ENCODE measurements around the gene EIF4H.
"Not testable (repeated sequence)": the region's sequence is repeated elsewhere in the genome, so short reads cannot be mapped to it uniquely, and the experiment has no call there.

The EIF4H gene

GRCh38 chr7:74195139-74195860 lies 21.1 kb downstream of the EIF4H start:
- DNase-seq (ENCODE audit: low read depth); H3K4me3 ChIP-seq (ENCODE audit: low read depth, low read length): not testable (repeated sequence)

- DNase-seq (ENCODE audit: low read depth); H3K4me3 ChIP-seq (ENCODE audit: low read depth, low read length): not testable (repeated sequence)
These were observed 22.0 kb downstream of the EIF4H start for GRCh38 chr7:74195968-74196654.

DNA sequence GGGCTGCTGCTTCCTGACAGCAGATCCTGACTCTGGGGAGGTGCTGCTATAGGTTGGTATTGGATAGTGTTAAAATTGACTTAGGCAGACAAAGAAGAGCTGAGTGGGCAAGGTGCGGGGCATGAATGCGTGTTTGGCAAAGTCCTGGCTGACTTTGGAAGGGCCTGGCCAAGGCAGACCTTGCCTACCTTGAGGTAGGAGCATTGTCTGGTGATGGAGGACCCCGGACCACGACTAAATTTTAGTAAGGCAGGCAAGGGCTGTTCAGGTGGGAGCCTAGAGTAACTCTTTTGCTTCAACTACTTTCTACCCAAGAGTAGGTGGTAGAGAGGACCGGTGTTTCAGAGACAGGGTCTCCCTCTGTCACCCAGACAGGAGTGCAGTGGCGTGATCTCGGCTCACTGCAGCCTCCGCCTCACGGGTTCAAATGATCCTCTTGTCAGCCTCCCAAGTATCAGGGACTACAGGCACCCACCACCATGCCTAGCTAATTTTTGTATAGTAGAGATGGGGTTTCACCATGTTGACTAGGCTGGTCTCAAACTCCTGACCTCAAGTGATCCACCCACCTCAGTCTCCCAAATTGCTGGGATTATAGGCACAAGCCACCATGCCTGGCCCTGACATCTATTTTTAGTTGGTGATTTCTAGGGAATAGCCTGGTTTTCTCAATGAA lies 23.4 kb downstream of the EIF4H start:
- DNase-seq (ENCODE audit: low read depth): no peak
- no peak overlapping the region for H3K4me3 ChIP-seq (ENCODE audit: low read depth, low read length)

DNA sequence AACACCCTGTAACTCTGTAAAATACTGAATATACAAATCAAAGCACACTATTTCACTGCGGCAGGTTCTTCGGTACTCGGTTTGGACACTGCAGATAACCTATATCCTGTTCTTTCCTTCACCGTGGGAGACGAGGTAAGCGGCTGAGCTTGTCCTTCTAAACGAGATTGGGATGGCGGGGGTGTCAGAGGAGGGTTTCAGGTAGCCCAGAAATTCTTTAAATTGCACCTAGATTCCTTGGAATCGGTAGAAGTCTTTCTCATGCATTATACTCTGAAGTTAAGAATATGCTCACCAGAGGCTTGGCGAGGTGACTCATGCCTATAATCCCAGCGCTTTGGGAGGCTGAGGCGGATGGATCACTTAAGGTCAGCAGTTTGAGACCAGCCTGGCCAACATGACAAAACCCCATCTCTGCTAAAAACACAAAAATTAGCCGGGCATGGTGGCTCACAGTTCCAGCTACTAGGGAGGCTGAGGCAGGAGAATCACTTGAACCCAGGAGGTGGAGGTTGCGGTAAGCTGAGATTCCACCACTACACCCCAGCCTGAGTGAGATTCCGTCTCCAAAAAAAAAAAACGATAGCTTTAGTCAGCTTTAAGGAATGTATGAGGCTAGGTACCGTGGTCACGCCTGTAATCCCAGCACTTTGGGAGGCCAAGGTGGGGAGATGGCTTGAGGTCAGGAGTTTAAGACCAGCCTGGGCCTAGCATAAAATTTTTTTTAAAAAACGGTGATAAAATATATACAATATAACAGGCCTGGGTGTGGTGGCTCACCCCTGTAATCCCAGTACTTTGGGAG lies 25.6 kb downstream of the EIF4H start:
- no peak for DNase-seq (ENCODE audit: low read depth)
- no peak overlapping the region for H3K4me3 ChIP-seq (ENCODE audit: low read depth, low read length)

GRCh38 chr7:74202841-74203556 lies 28.8 kb downstream of the EIF4H start:
- no peak for DNase-seq (ENCODE audit: low read depth)

GRCh38 chr7:74203956-74204618 lies 29.9 kb downstream of the EIF4H start:
- H3K4me3 ChIP-seq (ENCODE audit: low read depth, low read length): no peak overlapping the region
- no peak for DNase-seq (ENCODE audit: low read depth)

More at GRCh38 chr7:74202841-74203556, 28.8 kb downstream of the EIF4H start:
- no peak overlapping the region for H3K4me3 ChIP-seq (ENCODE audit: low read depth, low read length)

GRCh38 chr7:74206052-74206451 lies 31.9 kb downstream of the EIF4H start:
- not testable (repeated sequence) for DNase-seq (ENCODE audit: low read depth); H3K4me3 ChIP-seq (ENCODE audit: low read depth, low read length)

DNA sequence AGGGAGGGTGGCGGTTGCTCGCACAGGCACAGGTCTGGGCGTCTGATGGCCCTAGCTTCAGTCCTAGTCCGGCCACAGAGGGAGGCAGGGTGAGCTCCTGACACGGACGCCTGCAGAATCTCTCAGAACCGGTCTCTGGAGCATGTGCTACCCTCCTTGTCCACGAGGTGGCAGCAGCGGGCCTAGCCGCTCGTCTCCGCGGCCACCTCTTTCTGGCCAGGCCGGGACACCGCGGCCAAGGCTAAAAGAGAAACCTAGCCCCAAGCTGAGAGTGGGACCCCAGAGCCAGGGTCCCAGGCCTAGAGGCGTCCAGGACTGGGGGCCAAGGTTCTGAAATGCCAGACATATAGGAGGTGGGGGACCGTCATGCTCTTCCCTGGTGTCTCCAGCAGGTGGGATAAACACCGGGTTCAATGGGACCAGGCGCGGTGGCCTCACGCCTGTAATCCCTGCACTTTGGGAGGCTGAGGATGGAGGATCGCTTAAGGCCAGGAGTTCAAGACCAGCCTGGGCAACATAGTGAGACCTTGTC lies 32.5 kb downstream of the EIF4H start:
- no peak for DNase-seq (ENCODE audit: low read depth)
- H3K4me3 ChIP-seq (ENCODE audit: low read depth, low read length): peak overlapping the region; percentile 31

- no peak overlapping the region for H3K4me3 ChIP-seq (ENCODE audit: low read depth, low read length)
- DNase-seq (ENCODE audit: low read depth): no peak
These were observed 33.4 kb downstream of the EIF4H start for GRCh38 chr7:74207586-74207985.

DNA sequence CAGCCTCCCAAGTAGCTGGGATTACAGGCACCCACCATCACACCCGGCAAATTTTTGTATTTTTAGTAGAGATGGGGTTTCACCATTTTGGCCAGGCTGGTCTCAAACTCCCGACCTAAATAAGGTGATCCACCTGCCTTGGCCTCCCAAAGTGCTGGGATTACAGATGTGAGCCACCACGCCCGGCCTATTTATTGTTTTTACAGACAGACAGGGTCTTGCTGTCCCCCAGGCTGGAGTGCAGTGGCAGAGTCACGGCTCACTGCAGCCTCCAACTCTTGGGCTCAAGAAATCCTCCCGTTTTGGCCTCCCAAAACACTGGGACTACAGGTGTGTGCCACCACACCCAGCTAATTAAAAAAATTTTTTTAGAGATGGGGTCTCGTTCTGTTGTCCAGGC lies 34.1 kb downstream of the EIF4H start:
- DNase-seq (ENCODE audit: low read depth); H3K4me3 ChIP-seq (ENCODE audit: low read depth, low read length): not testable (repeated sequence)

- no peak overlapping the region for H3K4me3 ChIP-seq (ENCODE audit: low read depth, low read length)
- no peak for DNase-seq (ENCODE audit: low read depth)
These were observed 38.5 kb downstream of the EIF4H start for GRCh38 chr7:74212661-74213060.

GRCh38 chr7:74214816-74215630 lies 40.9 kb downstream of the EIF4H start:
- DNase-seq (ENCODE audit: low read depth): no peak
- H3K4me3 ChIP-seq (ENCODE audit: low read depth, low read length): no peak overlapping the region

- H3K4me3 ChIP-seq (ENCODE audit: low read depth, low read length): no peak overlapping the region
- DNase-seq (ENCODE audit: low read depth): no peak
These were observed 41.8 kb downstream of the EIF4H start for GRCh38 chr7:74215921-74216320.

DNA sequence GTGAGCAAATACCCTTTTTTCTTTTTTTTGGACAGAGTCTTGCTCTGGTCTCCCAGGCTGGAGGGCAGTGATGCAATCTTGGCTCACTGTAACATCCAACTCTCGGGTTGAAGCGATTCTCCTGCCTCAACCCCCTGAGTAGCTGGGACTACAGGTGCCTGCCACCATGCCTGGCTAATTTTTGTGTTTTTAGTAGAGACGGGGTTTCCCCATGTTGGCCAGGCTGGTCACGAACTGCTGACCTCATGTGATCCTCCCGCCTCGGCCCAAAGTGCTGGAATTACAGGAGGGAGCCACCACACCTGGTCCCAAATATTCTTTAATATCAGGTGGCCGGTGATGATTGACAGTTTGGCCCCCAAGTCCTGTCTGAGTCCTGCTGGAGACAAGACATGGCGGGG lies 42.2 kb downstream of the EIF4H start:
- DNase-seq (ENCODE audit: low read depth): no peak
- H3K4me3 ChIP-seq (ENCODE audit: low read depth, low read length): no peak overlapping the region

DNA sequence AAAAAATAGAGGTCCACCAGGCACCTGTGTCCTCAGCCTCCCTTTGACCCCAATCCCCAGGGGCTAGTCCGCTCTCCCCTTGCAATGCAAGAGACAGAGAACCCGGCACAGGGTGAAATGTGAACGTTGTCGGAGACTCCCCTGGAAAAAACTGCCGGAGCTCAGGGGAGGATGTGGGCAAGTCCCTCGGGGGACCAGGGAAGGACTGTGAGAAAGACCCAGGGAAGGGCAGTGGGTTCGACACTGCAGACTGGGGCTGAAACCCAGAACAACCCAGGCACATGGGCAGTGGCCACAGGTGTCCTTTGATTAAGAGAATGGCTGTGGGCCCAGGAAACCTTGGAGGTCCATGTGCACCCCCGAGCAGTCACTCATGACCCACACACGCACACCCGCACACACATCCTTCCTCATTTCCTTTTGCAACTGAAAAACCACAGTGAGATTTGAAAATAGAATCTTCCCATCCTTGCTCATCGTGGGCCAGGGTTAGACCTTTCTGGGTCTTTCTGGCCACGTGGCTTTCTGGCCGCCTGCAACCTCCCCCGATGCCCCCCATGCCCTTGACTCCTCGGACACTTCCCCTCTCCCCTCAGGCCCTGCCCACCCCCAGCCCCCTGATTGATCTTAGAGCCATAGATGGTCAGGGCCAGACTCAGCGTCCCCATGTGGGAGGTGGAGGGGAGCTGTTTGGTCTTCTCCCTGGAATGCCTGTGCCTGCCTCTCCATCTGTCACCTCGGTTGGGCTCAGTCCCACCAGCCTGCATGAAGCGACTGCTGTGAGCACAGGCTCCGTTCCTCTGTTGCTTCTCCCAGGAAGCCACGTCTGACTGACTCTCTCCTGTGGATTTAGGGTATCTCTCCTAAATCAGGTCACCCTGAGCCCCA lies 43.5 kb downstream of the EIF4H start:
- DNase-seq (ENCODE audit: low read depth): no peak
- no peak overlapping the region for H3K4me3 ChIP-seq (ENCODE audit: low read depth, low read length)

DNA sequence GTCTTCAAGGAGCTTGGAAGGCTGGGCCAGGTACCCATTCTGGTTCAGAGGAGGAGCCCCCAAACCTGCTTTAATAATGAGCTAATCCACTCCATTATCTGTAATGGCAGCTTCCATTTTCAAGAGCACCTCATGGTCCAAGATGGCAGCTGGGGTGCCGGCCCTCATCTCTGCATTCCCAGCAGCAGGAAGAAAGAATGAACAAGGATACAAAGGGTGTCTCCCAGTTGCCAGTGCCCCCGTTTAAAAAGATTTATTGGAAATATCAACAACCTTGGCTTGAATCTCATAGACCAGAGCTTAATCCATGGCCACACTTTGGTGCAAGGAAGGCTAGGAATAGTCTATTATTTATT lies 44.2 kb downstream of the EIF4H start:
- DNase-seq (ENCODE audit: low read depth): no peak
- H3K4me3 ChIP-seq (ENCODE audit: low read depth, low read length): no peak overlapping the region

DNA sequence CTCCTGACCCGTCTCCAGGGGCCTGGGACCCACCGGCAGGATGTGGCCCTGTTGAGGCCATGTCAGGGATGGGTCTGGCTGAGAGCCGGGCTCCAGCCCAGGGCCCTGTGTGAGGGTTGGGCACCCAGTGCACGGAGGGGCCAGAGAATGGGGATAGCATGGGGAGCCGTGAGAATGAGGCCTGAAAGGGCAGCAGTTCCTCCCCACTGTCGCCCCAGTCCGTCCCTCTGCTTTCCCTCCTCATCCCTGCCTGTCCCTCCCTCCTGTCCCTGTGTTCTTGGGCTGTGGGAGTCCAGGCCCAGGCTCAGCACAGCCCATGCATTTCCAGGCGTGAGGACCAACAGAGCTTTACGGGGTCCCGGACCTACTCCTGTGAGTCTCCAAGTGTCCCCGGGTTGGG lies 45.3 kb downstream of the EIF4H start:
- DNase-seq (ENCODE audit: low read depth): no peak
- no peak overlapping the region for H3K4me3 ChIP-seq (ENCODE audit: low read depth, low read length)
